Neuronal stem cell (in vitro differentiated cells): ENCODE measurements around the gene ZNF423.

Experiments used
- DNase-seq: peaks from one replicate; pipeline ENCODE4 v3.0.0-alpha.2; 2013; ENCODE audit warnings: low spot score
- H2AFZ ChIP-seq: one replicate; pipeline ENCODE4 v1.6.1; 2013; ENCODE audit warnings: mild to moderate bottlenecking, low read length, inconsistent platforms
- H2AK5ac ChIP-seq: 2 replicates; pipeline ENCODE4 v1.6.1; 2013; ENCODE audit warnings: low read depth, mild to moderate bottlenecking, inconsistent platforms, low read length, moderate library complexity, mixed read lengths
- H2BK120ac ChIP-seq: 2 replicates; pipeline ENCODE4 v1.6.1; 2013; ENCODE audit warnings: low read depth, mild to moderate bottlenecking, inconsistent platforms, low read length, moderate library complexity, mixed read lengths
- H2BK12ac ChIP-seq: one replicate; pipeline ENCODE4 v1.6.1; 2013; ENCODE audit warnings: low read length, inconsistent platforms
- H2BK15ac ChIP-seq: 2 replicates; pipeline ENCODE4 v1.6.1; 2013; ENCODE audit warnings: mild to moderate bottlenecking, low read length, inconsistent platforms, mixed read lengths
- H2BK5ac ChIP-seq: one replicate; pipeline ENCODE4 v1.6.1; 2013; ENCODE audit warnings: inconsistent platforms, mild to moderate bottlenecking, low read length, moderate library complexity
- H3K14ac ChIP-seq: one replicate; pipeline ENCODE4 v1.6.1; 2013; ENCODE audit warnings: low read length, inconsistent platforms
- H3K18ac ChIP-seq: 2 replicates; pipeline ENCODE4 v1.6.1; 2013; ENCODE audit warnings: low read length, inconsistent platforms
- H3K23ac ChIP-seq: 2 replicates; pipeline ENCODE4 v1.6.1; 2013; ENCODE audit warnings: low read depth, mild to moderate bottlenecking, mixed read lengths, low read length, inconsistent platforms; ENCODE audit not compliant: poor library complexity
- H3K27ac ChIP-seq: replicated peaks from 3 replicates; pipeline ENCODE4 v1.5.1; 2013; ENCODE audit warnings: low read length, inconsistent platforms
- H3K27me3 ChIP-seq, 3 experiments: 2 replicates each; pipeline ENCODE4 v1.6.1; 2013; ENCODE audit warnings: low read length in 3 of 3, mild to moderate bottlenecking in 2 of 3, inconsistent platforms in 1 of 3, low read depth in 1 of 3, mixed read lengths in 1 of 3, moderate library complexity in 1 of 3; ENCODE audit not compliant: control insufficient read depth in 3 of 3, insufficient read depth in 3 of 3
- H3K36me3 ChIP-seq, 2 donors: replicated peaks in 1 of 2; 2 replicates each; pipeline ENCODE4 v1.6.1; 2013; ENCODE audit warnings: low read length in 2 of 2; ENCODE audit not compliant: control insufficient read depth in 2 of 2, insufficient read depth in 2 of 2
- H3K4ac ChIP-seq: 2 replicates; pipeline ENCODE4 v1.6.1; 2013; ENCODE audit warnings: inconsistent platforms, mild to moderate bottlenecking, low read length, moderate library complexity
- H3K4me1 ChIP-seq, 2 donors: 1 replicate in 1 of 2; 2 replicates in 1 of 2; pipeline ENCODE4 v1.6.1; 2013; ENCODE audit warnings: low read length in 2 of 2, low read depth in 1 of 2; ENCODE audit not compliant: control insufficient read depth in 2 of 2, insufficient read depth in 1 of 2
- H3K4me2 ChIP-seq: one replicate; pipeline ENCODE4 v1.6.1; 2013; ENCODE audit warnings: mild to moderate bottlenecking, low read length, inconsistent platforms; ENCODE audit not compliant: insufficient read depth, poor library complexity, severe bottlenecking
- H3K4me3 ChIP-seq, 2 donors: 2 replicates each; pipeline ENCODE4 v1.5.1; 2013; ENCODE audit warnings: low read length in 2 of 2, mild to moderate bottlenecking in 2 of 2, inconsistent platforms in 1 of 2, moderate library complexity in 1 of 2
- H3K79me1 ChIP-seq: one replicate; pipeline ENCODE4 v1.6.1; 2013; ENCODE audit warnings: low read depth, mild to moderate bottlenecking, inconsistent platforms, low read length, moderate library complexity
- H3K9ac ChIP-seq: one replicate; pipeline ENCODE4 v1.6.1; 2013; ENCODE audit warnings: mild to moderate bottlenecking, low read depth, low read length, inconsistent platforms; ENCODE audit not compliant: poor library complexity
- H3K9me3 ChIP-seq, 2 donors: replicated peaks in 1 of 2; 2 replicates each; pipeline versions ENCODE3 to v1.6.1; 2013; ENCODE audit warnings: low read length in 2 of 2, mild to moderate bottlenecking in 2 of 2, inconsistent platforms in 1 of 2, low read depth in 1 of 2, mixed read lengths in 1 of 2, moderate library complexity in 1 of 2; ENCODE audit not compliant: control insufficient read depth in 2 of 2, insufficient read depth in 1 of 2
- H4K8ac ChIP-seq: one replicate; pipeline ENCODE4 v1.6.1; 2013; ENCODE audit warnings: low read depth, mild to moderate bottlenecking, inconsistent platforms, low read length, moderate library complexity
- H4K91ac ChIP-seq: one replicate; pipeline ENCODE4 v1.6.1; 2013; ENCODE audit warnings: low read length, low read depth, mild to moderate bottlenecking, inconsistent platforms; ENCODE audit not compliant: poor library complexity
- WGBS, 2 donors: extraction: QIAGEN DNeasy Blood & Tissue Kit; methylation state at CpG; one replicate each; pipeline ENCODE4 v1.1.7; 2013; ENCODE audit warnings: missing lambda C conversion rate in 2 of 2, mixed read lengths in 1 of 2; ENCODE audit not compliant: insufficient read length in 2 of 2, insufficient replicate concordance in 1 of 2; ENCODE audit errors: extremely low coverage in 2 of 2; 5-methylcytosine and 5-hydroxymethylcytosine counted together

The ZNF423 gene

GRCh38 chr16:49800441-49800840 is 55.5 kb downstream of the ZNF423 start:
- Histone ChIP-seq H3K4me2 (no peak overlapping the region), H2AK5ac (no peak overlapping the region), H3K14ac (no peak overlapping the region), H3K23ac (no peak overlapping the region), H2BK12ac (no peak overlapping the region), H3K18ac (no peak overlapping the region), H3K27ac (no peak overlapping the region), H2BK5ac (no peak overlapping the region), H3K9me3 (no peaks in the 10 kb centered on the region), H4K8ac (no peak overlapping the region), H4K91ac (no peak overlapping the region), H2BK120ac (no peak overlapping the region), H2AFZ (no peak overlapping the region), H3K4me3 (no peak overlapping the region), H3K79me1 (peaks cover 10% of the 10 kb centered on the region), H3K9ac (no peak overlapping the region), H3K4me1 (peaks cover 0 to 14% of the 10 kb centered on the region in 2 donors), H2BK15ac (no peak overlapping the region), H3K4ac (no peak overlapping the region), H3K27me3 (peaks cover 0 to 2% (median 0%) of the 10 kb centered on the region in 3 experiments), H3K36me3 (peaks cover 2 to 46% of the 10 kb centered on the region in 2 donors)
- no peak for DNase-seq
- WGBS, 2 donors = no CpG with 5 or more reads among the region's 5 CpGs

GRCh38 chr16:49799172-49799571 is 56.7 kb downstream of the ZNF423 start:
- H3K18ac ChIP-seq = peak overlapping the region; percentile 41
- no peak overlapping the region for H3K27ac ChIP-seq
- no peak overlapping the region for H3K4me3 ChIP-seq
- no peak overlapping the region for H4K91ac ChIP-seq
- no peak overlapping the region for H2AK5ac ChIP-seq
- no peaks in the 10 kb centered on the region for H3K9me3 ChIP-seq
- no peak overlapping the region for H4K8ac ChIP-seq
- no peak overlapping the region for H3K14ac ChIP-seq
- no peak overlapping the region for H2BK12ac ChIP-seq
- peaks cover 0 to 17% of the 10 kb centered on the region in 2 donors for H3K4me1 ChIP-seq
- no peak overlapping the region for H3K4me2 ChIP-seq
- no peak overlapping the region for H2BK15ac ChIP-seq
- H3K23ac ChIP-seq = no peak overlapping the region
- H3K79me1 ChIP-seq = peaks cover 13% of the 10 kb centered on the region
- peaks cover 0 to 35% of the 10 kb centered on the region in 2 donors for H3K36me3 ChIP-seq
- no peak overlapping the region for H3K4ac ChIP-seq
- H3K9ac ChIP-seq = no peak overlapping the region
- H2BK120ac ChIP-seq = no peak overlapping the region
- no peak overlapping the region for H2BK5ac ChIP-seq
- no peak for DNase-seq
- no CpG with 5 or more reads among the region's 4 CpGs for WGBS, 2 donors
- H2AFZ ChIP-seq = no peak overlapping the region
- no peaks in the 10 kb centered on the region for H3K27me3 ChIP-seq

GRCh38 chr16:49795513-49795912 is 60.4 kb downstream of the ZNF423 start:
- H2BK5ac ChIP-seq = no peak overlapping the region
- H4K91ac ChIP-seq = no peak overlapping the region
- peaks cover 8% of the 10 kb centered on the region for H3K79me1 ChIP-seq
- H4K8ac ChIP-seq = no peak overlapping the region
- no peak overlapping the region for H2BK12ac ChIP-seq
- H3K4me1 ChIP-seq = peaks cover 4 to 20% of the 10 kb centered on the region in 2 donors
- peaks cover 0 to 22% of the 10 kb centered on the region in 2 donors for H3K36me3 ChIP-seq
- no peak overlapping the region for H3K4me3 ChIP-seq
- no peak overlapping the region for H3K23ac ChIP-seq
- no peak overlapping the region for H2AK5ac ChIP-seq
- H3K9me3 ChIP-seq = no peaks in the 10 kb centered on the region
- no peak overlapping the region for H3K4ac ChIP-seq
- H2BK120ac ChIP-seq = no peak overlapping the region
- WGBS, 2 donors = no CpG with 5 or more reads among the region's 8 CpGs
- H3K27ac ChIP-seq = no peak overlapping the region
- no peaks in the 10 kb centered on the region for H3K27me3 ChIP-seq
- peak overlapping the region; percentile 40 for H3K18ac ChIP-seq
- DNase-seq = no peak
- no peak overlapping the region for H3K9ac ChIP-seq
- no peak overlapping the region for H2BK15ac ChIP-seq
- no peak overlapping the region for H2AFZ ChIP-seq
- no peak overlapping the region for H3K4me2 ChIP-seq
- H3K14ac ChIP-seq = peak overlapping the region; percentile 9

GRCh38 chr16:49793244-49793643 is 62.7 kb downstream of the ZNF423 start:
- Histone ChIP-seq H2BK15ac (no peak overlapping the region), H3K9ac (no peak overlapping the region), H3K36me3 (peaks cover 2 to 37% of the 10 kb centered on the region in 2 donors), H2BK120ac (no peak overlapping the region), H4K91ac (no peak overlapping the region), H3K18ac (no peak overlapping the region), H3K14ac (no peak overlapping the region), H2BK12ac (no peak overlapping the region), H3K4me2 (no peak overlapping the region), H3K27ac (no peak overlapping the region), H3K9me3 (no peaks in the 10 kb centered on the region), H2AFZ (no peak overlapping the region), H3K4ac (no peak overlapping the region), H3K23ac (no peak overlapping the region), H3K27me3 (no peaks in the 10 kb centered on the region), H2AK5ac (no peak overlapping the region), H2BK5ac (no peak overlapping the region), H3K79me1 (peaks cover 10% of the 10 kb centered on the region), H3K4me1 (peaks cover 12 to 13% of the 10 kb centered on the region in 2 donors), H4K8ac (no peak overlapping the region), H3K4me3 (no peak overlapping the region)
- no peak for DNase-seq
- WGBS, 2 donors = no CpG with 5 or more reads among the region's 11 CpGs
